ENCODE measurements around the gene UQCC3.
A peak's percentile ranks its signal among the peaks of the same experiment; 100 is the strongest.

UQCC3 gene

GRCh38 chr11:62719302-62719978, 48.0 kb downstream of the UQCC3 start:
- TF ChIP-seq CTCF (IDR thresholded peaks at IDR 0.05; ENCODE audit: low read length) (no peak), EZH2phosphoT487 (IDR thresholded peaks at IDR 0.05; ENCODE audit: low read length) (no peak), EZH2 (optimal IDR thresholded peaks at IDR 0.05; ENCODE audit: low read depth, low read length) (no peak)
- Histone ChIP-seq H2AFZ (ENCODE audit: low read length) (no peak overlapping the region), H3K4me1 (ENCODE audit: low read length) (peaks cover 40% of the 10 kb centered on the region), H3K27me3 (replicated peaks; ENCODE audit: insufficient read depth, low read length) (no peaks in the 10 kb centered on the region), H3K9me3 (replicated peaks; ENCODE audit: insufficient read depth, low read length) (no peaks in the 10 kb centered on the region), H3K79me2 (ENCODE audit: low read length) (peaks cover 98% of the 10 kb centered on the region), H4K20me1 (ENCODE audit: insufficient read depth, low read length) (peaks cover 10% of the 10 kb centered on the region; the same call in 1 of the 2 replicates), H3K27ac (ENCODE audit: low read length) (no peak overlapping the region), H3K9ac (ENCODE audit: low read length) (no peak overlapping the region), H3K4me2 (ENCODE audit: low read depth, low read length) (no peak overlapping the region), H3K36me3 (replicated peaks; ENCODE audit: insufficient read depth, low read length) (peaks cover 54% of the 10 kb centered on the region), H3K9me2 (replicated peaks; ENCODE audit: insufficient read depth, low read length) (no peaks in the 10 kb centered on the region), H3K4me3 (ENCODE audit: low read length) (no peak overlapping the region), H3F3A (ENCODE audit: insufficient read depth, low read length) (peaks cover 53% of the 10 kb centered on the region)
- no peak for DNase-seq

GRCh38 chr11:62721994-62722393, 50.5 kb downstream of the UQCC3 start:
- no peak overlapping the region for H3K27ac ChIP-seq (ENCODE audit: low read length)
- peaks cover 97% of the 10 kb centered on the region for H3K79me2 ChIP-seq (ENCODE audit: low read length)
- H3K9me2 ChIP-seq (replicated peaks; ENCODE audit: insufficient read depth, low read length), result no peaks in the 10 kb centered on the region
- no peak overlapping the region for H3K4me3 ChIP-seq (ENCODE audit: low read length)
- H3K36me3 ChIP-seq (replicated peaks; ENCODE audit: insufficient read depth, low read length), result peaks cover 44% of the 10 kb centered on the region
- no peak overlapping the region for H3K4me2 ChIP-seq (ENCODE audit: low read depth, low read length)
- H4K20me1 ChIP-seq (ENCODE audit: insufficient read depth, low read length), result peaks cover 10% of the 10 kb centered on the region; the same call in 1 of the 2 replicates
- H3K9me3 ChIP-seq (replicated peaks; ENCODE audit: insufficient read depth, low read length), result no peaks in the 10 kb centered on the region
- H3K9ac ChIP-seq (ENCODE audit: low read length), result no peak overlapping the region
- no peak for TF ChIP-seq EZH2 (optimal IDR thresholded peaks at IDR 0.05; ENCODE audit: low read depth, low read length)
- peak; percentile 18; the same call in 1 of the 2 replicates for TF ChIP-seq CTCF (IDR thresholded peaks at IDR 0.05; ENCODE audit: low read length)
- DNase-seq, result no peak
- H3K27me3 ChIP-seq (replicated peaks; ENCODE audit: insufficient read depth, low read length), result no peaks in the 10 kb centered on the region
- peaks cover 19% of the 10 kb centered on the region for H3K4me1 ChIP-seq (ENCODE audit: low read length)
- H3F3A ChIP-seq (ENCODE audit: insufficient read depth, low read length), result peaks cover 39% of the 10 kb centered on the region
- H2AFZ ChIP-seq (ENCODE audit: low read length), result no peak overlapping the region
